Measurements from ENCODE around the gene HYCC1.
"Not testable (repeated sequence)": the region's sequence is repeated elsewhere in the genome, so short reads cannot be mapped to it uniquely, and the experiment has no call there.

GRCh38 chr7:23051124-23051485 is 37.2 kb upstream of the HYCC1 start:
- not testable (repeated sequence) for TF ChIP-seq CTCF, POLR2A (IDR thresholded peaks at IDR 0.05)

Data from suprapubic skin (tissue), 3 donors.